Karpas-422 (cell line): ENCODE results near the gene ZSWIM4. TPM values are rescaled to one million over a fixed set of nuclear protein-coding genes. Genes with fewer than 3 reads are reported as not detected.
"Not testable (repeated sequence)": the region's sequence is repeated elsewhere in the genome, so short reads cannot be mapped to it uniquely, and the experiment has no call there.

Source experiments
- DNase-seq: peaks from one replicate; pipeline ENCODE4 v3.0.0-alpha.2; 2015
- H2AFZ ChIP-seq: fragments of 200-600 bp; sonication (generic); 2 replicates; pipeline ENCODE4 v1.6.1; 2014; ENCODE audit warnings: antibody characterized with exemption, low read length, mixed read lengths
- H3K27ac ChIP-seq: fragments of 200-600 bp; sonication (generic); 2 replicates; pipeline ENCODE4 v1.5.1; 2014; ENCODE audit warnings: mild to moderate bottlenecking, low read length, moderate library complexity
- H3K27me3 ChIP-seq: fragments of 200-600 bp; sonication (generic); 2 replicates; pipeline ENCODE4 v1.6.1; 2014; ENCODE audit warnings: low read length, mixed read lengths
- H3K36me3 ChIP-seq: fragments of 200-600 bp; sonication (generic); 2 replicates; pipeline ENCODE4 v1.6.1; 2014; ENCODE audit warnings: low read length, mixed read lengths; ENCODE audit not compliant: insufficient read depth
- H3K4me1 ChIP-seq: fragments of 200-600 bp; sonication (generic); 2 replicates; pipeline ENCODE4 v1.6.1; 2014; ENCODE audit warnings: mild to moderate bottlenecking, low read length, mixed read lengths
- H3K4me2 ChIP-seq: fragments of 200-600 bp; sonication (generic); 2 replicates; pipeline ENCODE4 v1.6.1; 2014; ENCODE audit warnings: low read length, low read depth, mild to moderate bottlenecking; ENCODE audit not compliant: poor library complexity, severe bottlenecking
- H3K4me3 ChIP-seq: fragments of 200-600 bp; sonication (generic); 2 replicates; pipeline ENCODE4 v1.5.1; 2014; ENCODE audit warnings: mild to moderate bottlenecking, antibody characterized with exemption, low read length, mixed read lengths
- H3K79me2 ChIP-seq: fragments of 200-600 bp; sonication (generic); 2 replicates; pipeline ENCODE4 v1.6.1; 2014; ENCODE audit warnings: mild to moderate bottlenecking, low read length, mixed read lengths
- H3K9ac ChIP-seq: fragments of 200-600 bp; sonication (generic); 2 replicates; pipeline ENCODE4 v1.6.0; 2014; ENCODE audit warnings: low read length
- H3K9me2 ChIP-seq: fragments of 200-600 bp; sonication (generic), shearing (Covaris generic); replicated peaks from 2 replicates; pipeline ENCODE4 v1.6.0; 2014; ENCODE audit warnings: mild to moderate bottlenecking, low read length, moderate library complexity; ENCODE audit not compliant: insufficient read depth
- H3K9me3 ChIP-seq: fragments of 300-700, 200-600 bp; sonication (generic); 2 replicates; pipeline ENCODE4 v1.6.1; 2014; ENCODE audit warnings: low read length, mixed read lengths
- H4K20me1 ChIP-seq: fragments of 200-600 bp; sonication (generic); 2 replicates; pipeline ENCODE4 v1.6.1; 2014; ENCODE audit warnings: mild to moderate bottlenecking, antibody characterized with exemption, low read length, low read depth; ENCODE audit not compliant: insufficient read depth
- total RNA-seq: library from RNA; depleted of rRNA; stranded (reverse); fragments of >200 nt; shearing (Covaris generic); gene quantifications from 2 replicates; pipeline ENCODE4 v1.2.3, GENCODE V29; 2014; ENCODE audit warnings: low replicate concordance; rRNA removed

ZSWIM4 gene
- total RNA-seq = 6.8 and 7.3 TPM in 2 replicates

DNA sequence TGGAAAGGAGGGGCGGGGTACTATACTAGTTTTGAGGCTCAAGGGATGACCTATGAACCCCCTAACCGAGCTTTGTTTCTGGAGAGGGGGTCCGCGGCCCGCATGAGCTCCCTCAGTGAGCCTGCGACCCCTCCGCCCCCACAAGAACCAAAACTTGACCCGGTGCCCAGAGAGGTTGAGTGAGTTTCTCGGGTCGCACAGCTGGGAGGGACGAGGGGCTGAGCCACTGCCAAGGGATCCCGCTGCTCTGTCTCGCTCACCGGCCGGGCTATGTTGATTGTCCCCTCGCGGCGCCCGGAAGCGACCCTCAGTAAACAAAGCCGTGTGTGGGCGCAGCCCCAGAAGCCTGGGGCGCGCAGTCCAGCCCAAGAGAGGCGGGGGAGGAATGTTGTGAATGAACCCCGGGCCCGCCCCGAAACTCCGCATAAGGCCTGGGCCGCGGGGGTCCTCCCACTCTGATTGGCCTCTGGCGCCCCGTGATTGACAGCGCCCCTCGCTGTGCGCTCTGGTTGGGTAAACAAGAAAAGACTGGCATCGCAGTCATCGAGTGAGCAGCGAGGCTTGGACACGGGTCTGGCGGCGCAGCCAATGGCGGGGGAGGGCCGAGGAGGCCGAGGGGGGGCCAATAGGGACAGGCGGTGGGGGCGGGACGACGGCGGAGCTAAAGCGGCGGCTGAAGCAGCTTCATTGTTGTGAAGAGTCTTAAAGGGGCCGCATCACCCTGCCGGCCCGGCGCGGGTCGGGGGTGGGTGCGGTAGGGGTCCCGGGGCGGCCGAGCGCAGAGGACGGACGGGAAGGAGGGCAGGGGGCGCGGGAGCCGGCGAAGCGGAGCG, at the start of gene ZSWIM4:
TSS of gene ZSWIM4 (plus strand) at position 687 of the 833 bp plus-strand sequence. CDS start 206 bp downstream, outside the sequence.
- H3K9ac ChIP-seq = peak within 1 kb of the TSS; percentile 85
- H3K4me2 ChIP-seq = peak within 1 kb of the TSS; percentile 91
- DNase-seq = peak; percentile 99
- no peak within 1 kb of the TSS for H3K27ac ChIP-seq
- H3K4me3 ChIP-seq = peak within 1 kb of the TSS; percentile 85
- no peaks in the 10 kb centered on the region for H3K9me2 ChIP-seq
- H3K79me2 ChIP-seq = peaks cover 2% of the 10 kb centered on the region; the same call in 1 of the 2 replicates
- peaks cover 18% of the 10 kb centered on the region for H3K4me1 ChIP-seq
- no peaks in the 10 kb centered on the region for H3K9me3 ChIP-seq
- no peaks in the 10 kb centered on the region for H3K36me3 ChIP-seq
- H2AFZ ChIP-seq = peak within 1 kb of the TSS; percentile 91; the same call in 1 of the 2 replicates
- no peaks in the 10 kb centered on the region for H4K20me1 ChIP-seq
- H3K27me3 ChIP-seq = no peaks in the 10 kb centered on the region

DNA sequence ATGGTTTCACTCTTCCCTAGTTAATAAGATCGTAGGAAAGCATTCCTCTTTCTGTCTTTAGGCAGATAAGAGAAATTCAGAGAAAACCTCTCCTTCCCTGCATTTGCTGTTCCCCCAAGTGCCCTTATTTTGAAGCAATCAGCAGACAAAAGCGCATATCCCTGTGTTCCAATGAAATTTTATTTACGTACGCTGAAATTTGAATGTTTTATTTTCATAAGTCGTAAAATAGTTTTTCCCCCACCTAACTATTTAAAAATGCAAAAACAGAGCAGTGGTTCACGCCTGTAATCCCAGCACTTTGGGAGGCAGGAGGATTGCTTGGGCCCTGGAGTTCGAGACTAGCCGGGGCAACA, 48.2 kb upstream of the ZSWIM4 start:
- Histone ChIP-seq H3K4me1 (peaks cover 10% of the 10 kb centered on the region), H3K4me3 (peak overlapping the region; percentile 53; the same call in 1 of the 2 replicates), H2AFZ (0 out of 2 replicates have a peak overlapping the region, but pooled peaks have one; percentile 46), H3K36me3 (no peaks in the 10 kb centered on the region), H3K9ac (no peak overlapping the region), H3K79me2 (peaks cover 21% of the 10 kb centered on the region), H3K27ac (no peak overlapping the region), H3K9me2 (no peaks in the 10 kb centered on the region), H3K27me3 (no peaks in the 10 kb centered on the region), H3K9me3 (no peaks in the 10 kb centered on the region), H4K20me1 (no peaks in the 10 kb centered on the region), H3K4me2 (no peak overlapping the region)
- no peak for DNase-seq

DNA sequence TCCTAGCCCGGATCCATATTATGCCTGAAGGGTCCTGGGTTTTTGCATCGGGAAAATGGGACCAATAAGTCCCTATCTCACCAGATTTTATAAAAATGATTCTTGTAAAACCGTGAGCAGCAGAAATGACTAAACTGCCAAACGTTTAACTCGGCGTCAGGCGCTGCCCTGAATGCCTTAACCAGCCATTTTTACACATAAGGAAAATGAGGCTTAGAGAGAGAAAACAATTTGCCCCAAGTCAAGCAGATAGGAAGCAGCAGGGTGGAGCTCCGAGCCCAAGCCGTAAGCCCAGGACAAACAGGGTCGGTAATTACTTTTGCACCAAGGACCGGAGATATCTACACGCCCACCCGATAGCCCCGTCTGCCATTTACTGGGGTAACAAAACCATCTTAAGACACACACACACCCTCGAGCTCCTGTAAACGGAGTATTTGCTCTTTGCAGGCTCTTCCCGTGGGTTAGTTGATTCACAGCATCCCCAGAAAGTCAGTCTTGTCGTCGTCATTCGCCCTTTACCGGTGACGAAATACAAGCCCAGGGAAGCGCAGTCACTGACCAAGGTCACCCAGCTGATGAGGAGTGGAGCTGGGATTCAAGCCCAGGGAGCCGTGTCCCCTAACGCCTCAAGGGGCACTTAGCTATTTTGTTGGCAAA, 46.9 kb upstream of the ZSWIM4 start:
- Histone ChIP-seq H3K9me2 (no peaks in the 10 kb centered on the region), H3K9me3 (no peaks in the 10 kb centered on the region), H3K9ac (peak overlapping the region; percentile 83), H3K27me3 (no peaks in the 10 kb centered on the region), H3K4me3 (peak overlapping the region; percentile 89), H4K20me1 (no peaks in the 10 kb centered on the region), H2AFZ (peak overlapping the region; percentile 13; the same call in 1 of the 2 replicates), H3K4me1 (peaks cover 10% of the 10 kb centered on the region), H3K27ac (peak overlapping the region; percentile 47; the same call in 1 of the 2 replicates), H3K36me3 (no peaks in the 10 kb centered on the region), H3K79me2 (peaks cover 21% of the 10 kb centered on the region), H3K4me2 (peak overlapping the region; percentile 96)
- DNase-seq = peak; percentile 58

DNA sequence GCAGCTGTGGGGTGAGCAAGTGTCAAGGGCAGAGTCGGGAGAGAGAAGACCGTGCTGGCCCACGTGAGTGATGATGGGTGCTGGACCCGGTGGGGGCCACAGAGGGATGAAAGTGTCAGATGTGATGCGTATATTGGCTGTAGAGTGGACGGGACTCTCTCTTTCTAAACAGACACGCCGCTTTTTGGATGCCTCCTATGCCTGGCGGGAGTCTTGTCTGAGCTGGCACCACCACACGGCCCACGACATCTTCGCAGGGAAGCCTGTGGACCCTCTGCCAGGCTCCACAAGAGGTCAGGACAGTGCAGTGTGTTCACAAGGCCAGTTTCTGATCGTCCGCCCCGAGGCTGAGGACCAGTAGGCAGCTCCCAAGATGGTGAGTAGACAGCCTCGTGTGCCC, 43.8 kb upstream of the ZSWIM4 start:
- H3K4me3 ChIP-seq = no peak overlapping the region

DNA sequence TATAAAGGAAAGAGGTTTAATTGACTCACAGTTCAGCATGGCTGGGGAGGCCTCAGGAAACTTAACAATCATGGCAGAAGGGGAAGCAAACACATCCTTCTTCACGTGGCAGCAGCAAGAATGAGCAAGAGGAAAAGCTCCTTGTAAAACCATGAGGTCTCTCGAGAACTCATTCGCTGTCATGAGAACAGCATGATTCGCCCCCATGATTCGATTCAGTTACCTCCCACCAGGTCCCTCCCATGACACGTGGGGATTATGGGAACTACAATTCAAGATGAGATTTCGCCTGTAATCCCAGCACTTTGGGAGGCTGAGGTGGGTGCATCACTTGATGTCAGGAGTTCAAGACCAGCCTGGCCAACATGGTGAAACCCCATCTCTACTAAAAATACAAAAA, 41.6 kb upstream of the ZSWIM4 start:
- H3K27me3 ChIP-seq, H3K9me3 ChIP-seq, H3K4me2 ChIP-seq, DNase-seq, H3K4me3 ChIP-seq, H3K9ac ChIP-seq, H3K9me2 ChIP-seq, H3K27ac ChIP-seq, H2AFZ ChIP-seq, H3K4me1 ChIP-seq, H4K20me1 ChIP-seq: not testable (repeated sequence)
- H3K79me2 ChIP-seq = peaks cover 13% of the 10 kb centered on the region
- H3K36me3 ChIP-seq = peaks cover 17% of the 10 kb centered on the region; the same call in 1 of the 2 replicates

More for the DNA sequence above, 43.8 kb upstream of the ZSWIM4 start:
- no peak overlapping the region for H3K9ac ChIP-seq
- H3K36me3 ChIP-seq = peaks cover 6% of the 10 kb centered on the region; the same call in 1 of the 2 replicates
- peaks cover 21% of the 10 kb centered on the region for H3K79me2 ChIP-seq
- no peaks in the 10 kb centered on the region for H4K20me1 ChIP-seq
- DNase-seq = no peak
- no peak overlapping the region for H3K27ac ChIP-seq
- H3K4me1 ChIP-seq = peaks cover 10% of the 10 kb centered on the region
- H3K4me2 ChIP-seq = no peak overlapping the region
- no peak overlapping the region for H2AFZ ChIP-seq
- H3K9me2 ChIP-seq = no peaks in the 10 kb centered on the region
- no peaks in the 10 kb centered on the region for H3K27me3 ChIP-seq
- H3K9me3 ChIP-seq = no peaks in the 10 kb centered on the region

DNA sequence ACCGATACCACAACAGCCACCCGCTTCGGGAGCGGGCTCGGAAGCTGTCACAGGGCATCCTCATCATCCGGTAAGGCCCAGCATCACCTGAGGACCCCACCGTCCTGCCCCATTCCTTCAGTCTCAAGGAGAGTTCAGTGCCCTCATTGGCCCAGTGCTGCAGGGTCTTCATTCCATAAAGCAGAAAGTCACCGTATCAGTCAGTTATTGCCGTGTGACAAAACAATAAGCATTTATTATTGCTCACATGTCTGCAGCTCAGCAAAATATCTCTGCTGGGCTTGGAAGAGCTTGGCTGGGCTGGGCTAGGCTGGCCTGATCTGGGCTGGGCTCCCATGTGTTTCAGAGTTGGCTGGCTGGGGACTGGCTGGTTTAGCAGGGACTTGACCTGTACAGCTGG, 39.0 kb upstream of the ZSWIM4 start:
- Histone ChIP-seq H2AFZ (no peak overlapping the region), H3K27me3 (no peaks in the 10 kb centered on the region), H3K9me2 (no peaks in the 10 kb centered on the region), H3K79me2 (no peaks in the 10 kb centered on the region), H3K4me1 (no peaks in the 10 kb centered on the region), H3K36me3 (peaks cover 20% of the 10 kb centered on the region; the same call in 1 of the 2 replicates), H3K27ac (no peak overlapping the region), H3K4me3 (no peak overlapping the region), H3K9ac (no peak overlapping the region), H3K9me3 (no peaks in the 10 kb centered on the region), H3K4me2 (no peak overlapping the region), H4K20me1 (no peaks in the 10 kb centered on the region)
- DNase-seq = no peak

DNA sequence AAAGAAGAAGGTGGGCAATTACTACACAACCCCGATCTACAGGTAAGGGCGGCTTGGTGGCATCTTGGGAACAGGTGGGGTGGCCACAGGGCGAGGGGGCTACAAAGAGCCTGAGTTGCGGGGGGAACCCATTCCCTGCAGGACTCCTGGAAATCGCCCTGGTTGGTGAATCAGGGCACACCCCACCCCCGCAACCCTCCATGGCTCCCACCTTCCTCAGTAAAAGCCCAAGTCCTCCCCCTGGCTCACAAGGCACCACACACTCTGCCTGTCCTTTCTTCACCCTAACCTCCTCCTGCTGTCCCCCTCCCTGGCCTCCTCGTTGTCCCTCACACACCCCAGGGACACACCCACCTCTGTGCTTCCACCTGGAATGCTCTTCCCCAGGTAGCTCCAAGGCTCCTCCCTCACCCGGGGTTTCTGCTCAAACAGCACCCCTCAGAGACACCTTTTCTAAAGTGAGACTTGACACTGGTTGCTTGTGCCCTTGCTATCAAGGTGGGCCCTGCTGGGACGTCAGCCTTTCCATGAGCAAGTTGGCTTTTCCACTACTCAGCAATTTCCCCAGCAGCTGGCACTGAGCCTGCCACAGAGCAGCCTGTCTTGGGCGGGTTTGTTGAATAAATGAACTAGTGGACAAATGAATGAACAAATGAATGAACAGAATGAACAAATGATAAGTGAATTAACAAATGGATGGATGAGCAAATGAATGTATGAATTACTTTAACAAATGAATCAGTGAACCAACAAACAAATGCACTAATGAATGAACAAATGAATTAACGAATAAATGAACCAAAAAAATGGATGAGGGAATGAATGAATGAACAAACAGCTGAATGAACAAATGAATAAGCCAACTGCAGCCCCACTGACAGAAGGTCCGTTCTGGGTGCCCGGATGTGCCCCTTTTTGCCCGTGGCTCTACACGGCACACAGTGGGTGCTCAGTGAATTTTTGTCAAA, 37.2 kb upstream of the ZSWIM4 start:
- Histone ChIP-seq H3K4me2 (no peak overlapping the region), H3K9ac (no peak overlapping the region), H3K36me3 (peaks cover 20% of the 10 kb centered on the region; the same call in 1 of the 2 replicates), H3K4me1 (no peaks in the 10 kb centered on the region), H2AFZ (no peak overlapping the region), H3K27me3 (no peaks in the 10 kb centered on the region), H3K9me3 (no peaks in the 10 kb centered on the region), H3K4me3 (no peak overlapping the region), H3K79me2 (no peaks in the 10 kb centered on the region), H3K9me2 (no peaks in the 10 kb centered on the region), H3K27ac (no peak overlapping the region), H4K20me1 (no peaks in the 10 kb centered on the region)
- no peak for DNase-seq
